ENCODE data around the gene EPS15.

- no peak for TF ChIP-seq CTCF (IDR thresholded peaks at IDR 0.05)
- TF ChIP-seq ATF1 (CRISPR knock-in tag; IDR thresholded peaks at IDR 0.05), result no peak
- no peak for TF ChIP-seq E2F5 (CRISPR knock-in tag; IDR thresholded peaks at IDR 0.05)
- no peak for TF ChIP-seq E2F1 (CRISPR knock-in tag; IDR thresholded peaks at IDR 0.05)
- TF ChIP-seq ZNF416 (CRISPR knock-in tag; IDR thresholded peaks at IDR 0.05), result no peak
- no peak for TF ChIP-seq ESRRA (CRISPR knock-in tag; IDR thresholded peaks at IDR 0.05; ENCODE audit: borderline replicate concordance)
- TF ChIP-seq ZNF121 (CRISPR knock-in tag; IDR thresholded peaks at IDR 0.05), result no peak
- TF ChIP-seq USF2 (CRISPR knock-in tag; IDR thresholded peaks at IDR 0.05), result no peak
- no peak for TF ChIP-seq CREB1 (CRISPR knock-in tag; IDR thresholded peaks at IDR 0.05)
- no peak for TF ChIP-seq NFYB (CRISPR knock-in tag; conservative IDR thresholded peaks at IDR 0.05; ENCODE audit: low read depth)
Measured at GRCh38 chr1:51542158-51542953, 23.3 kb upstream of the EPS15 start.
